K562 (cell line): ENCODE data around the gene CMTR1. TPM values are rescaled to one million over a fixed set of nuclear protein-coding genes. Genes with fewer than 3 reads are reported as not detected.

Source experiments
- ELF2 ChIP-seq: fragments of 250-450 bp; sonication (Bioruptor Pico); IDR thresholded peaks from 2 replicates; pipeline ENCODE4 v1.5.0; 2021; ENCODE audit warnings: mild to moderate bottlenecking
- ELF4 ChIP-seq: fragments of 450-650 bp; formaldehyde crosslinking; IDR thresholded peaks from 2 replicates; pipeline ENCODE4 v1.4.0; 2022; ENCODE audit warnings: missing genetic modification characterization
- FOXA3 ChIP-seq, 2 experiments: fragments of 450-650 bp in 1 of 2; sonication (generic) in 1 of 2; formaldehyde crosslinking; IDR thresholded peaks in 1 of 2; conservative IDR thresholded peaks in 1 of 2; 2 replicates each; pipeline versions ENCODE4 v1.4.0 to v1.8.0; 2020 to 2022; ENCODE audit warnings: mild to moderate bottlenecking in 2 of 2, missing genetic modification reagents in 1 of 2
- HEY1 ChIP-seq: fragments of 250-450 bp; sonication (Bioruptor Pico); IDR thresholded peaks from 2 replicates; pipeline ENCODE4 v1.5.0; 2020; ENCODE audit warnings: mild to moderate bottlenecking, moderate library complexity, borderline replicate concordance
- KDM5B ChIP-seq: fragments of 200-600 bp; sonication (generic); IDR thresholded peaks from 2 replicates; pipeline ENCODE4 v1.6.1; 2012; ENCODE audit warnings: low read depth, mild to moderate bottlenecking, moderate library complexity, low read length, control low read depth, inconsistent platforms; ENCODE audit not compliant: insufficient replicate concordance
- MED1 ChIP-seq: sonication (generic); formaldehyde crosslinking; IDR thresholded peaks from 2 replicates; pipeline ENCODE4 v1.8.1; 2023; ENCODE audit warnings: missing genetic modification reagents, borderline replicate concordance
- NR4A1 ChIP-seq, 2 experiments: fragments of 250-450 bp in 1 of 2; fragments of 450-650 bp in 1 of 2; sonication (Bioruptor Pico) in 1 of 2; IDR thresholded peaks; 2 replicates each; pipeline versions ENCODE4 v1.4.0 to v1.6.1; 2016 to 2020; ENCODE audit warnings: mild to moderate bottlenecking in 2 of 2, missing compliant biosample characterization in 1 of 2, missing genetic modification characterization in 1 of 2, moderate library complexity in 1 of 2
- SETDB1 ChIP-seq: IDR thresholded peaks from one replicate; pipeline ENCODE4 v1.6.1; 2012; ENCODE audit warnings: low read length, control low read depth, inconsistent platforms
- TARDBP ChIP-seq: fragments of 450-650 bp; IDR thresholded peaks from 2 replicates; pipeline ENCODE4 v1.6.1; 2016
- TRIM24 ChIP-seq, 2 experiments: fragments of 450-650 bp; IDR thresholded peaks; 2 replicates each; pipeline ENCODE4 v1.6.1; 2016
- ZEB2 ChIP-seq: fragments of 450-650 bp; IDR thresholded peaks from 2 replicates; pipeline ENCODE4 v1.6.1; 2016
- polyA plus RNA-seq, 8 experiments: library from polyadenylated mRNA; depleted of rRNA in 4 of 8; stranded (reverse) in 5 of 8; unstranded in 3 of 8; fragments of >200 nt; fragmentation: Nextera tagmentation in 2 of 8; fragmentation: Illumina TruSeq in 1 of 8; extraction: Ambion mirVana in 2 of 8; extraction: Trizol in 1 of 8; gene quantifications; 2 replicates each; pipeline versions ENCODE4 v1.2.1 to v1.2.3, GENCODE V29; 2011 to 2014; ENCODE audit warnings: inconsistent platforms in 1 of 8, missing spikeins in 1 of 8
- total RNA-seq, 7 experiments: library from RNA; depleted of rRNA in 6 of 7; stranded (reverse); fragments of >200 nt in 6 of 7; fragmentation: Illumina TruSeq in 2 of 7; extraction: Trizol in 2 of 7; gene quantifications; 2 replicates each; pipeline versions ENCODE4 v1.2.1 to v1.2.3, GENCODE V29; 2011 to 2021; ENCODE audit warnings: low replicate concordance in 1 of 7
- TF ChIP-seq, protein P1 (sequence below): fragments of 250-450 bp; sonication (Bioruptor Pico); IDR thresholded peaks from 2 replicates; pipeline ENCODE4 v1.8.0; 2022; ENCODE audit warnings: moderate library complexity, mild to moderate bottlenecking, inconsistent platforms
- TF ChIP-seq, protein P2 (sequence below): sonication (generic); formaldehyde crosslinking; IDR thresholded peaks from 2 replicates; pipeline ENCODE4 v1.9.0; 2022; ENCODE audit warnings: mild to moderate bottlenecking, missing genetic modification reagents
- TF ChIP-seq, protein P3 (sequence below): fragments of 450-650 bp; IDR thresholded peaks from 2 replicates; pipeline ENCODE4 v1.6.1; 2016; ENCODE audit warnings: low read depth
- TF ChIP-seq, protein P4 (sequence below): fragments of 450-650 bp; IDR thresholded peaks from 2 replicates; pipeline ENCODE4 v1.6.1; 2014; ENCODE audit warnings: low read depth, mild to moderate bottlenecking, moderate library complexity, borderline replicate concordance
- TF ChIP-seq, protein P5 (sequence below): fragments of 450-650 bp; conservative IDR thresholded peaks from 2 replicates; pipeline ENCODE4 v1.6.1; 2016; ENCODE audit warnings: missing genetic modification characterization, low read depth, mild to moderate bottlenecking, control low read depth, missing compliant biosample characterization

CMTR1 gene
- total and polyA plus RNA-seq, 9 of the 15 experiments (the other 6 are each of a cell fraction or from before 2014, with no cell fraction given), result 2.9 to 63.5 (median 49.5) TPM

DNA sequence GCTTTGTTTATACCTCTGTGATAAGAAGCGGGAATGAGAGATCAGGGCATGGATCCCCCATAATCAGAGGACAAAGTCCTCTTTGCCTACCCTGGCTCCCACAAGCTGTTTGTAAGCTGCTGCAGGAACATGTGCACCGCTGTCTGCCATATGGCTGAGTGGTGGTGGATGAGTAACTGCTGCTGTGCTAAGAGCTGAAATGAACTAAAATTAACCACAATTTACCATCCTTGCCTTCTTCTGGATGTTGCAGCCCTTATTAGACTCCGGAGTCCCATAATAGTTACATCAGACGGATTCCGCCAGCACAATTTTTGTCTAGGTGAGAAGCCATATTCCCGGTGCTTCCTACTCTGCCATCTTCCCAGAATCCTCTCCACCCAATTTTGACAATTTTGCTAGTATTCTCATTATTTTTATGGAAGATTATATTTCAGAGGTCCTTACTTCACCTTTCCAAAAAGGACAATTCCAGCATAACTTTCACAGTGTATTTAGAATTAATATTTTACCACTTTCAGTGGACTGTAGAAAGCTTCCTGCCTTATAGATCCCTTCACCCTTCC, 6.0 kb upstream of the CMTR1 start (continued):
- no peak for TF ChIP-seq NR4A1 (CRISPR knock-in tag; IDR thresholded peaks at IDR 0.05)
- TF ChIP-seq NR4A1 (tag; IDR thresholded peaks at IDR 0.05), result peak; percentile 95
- TF ChIP-seq FOXA3 (CRISPR knock-in tag; conservative IDR thresholded peaks at IDR 0.05 in 1 of 2, IDR thresholded peaks at IDR 0.05 in 1 of 2), result no peak
- TF ChIP-seq SETDB1, result no peak
- no peak for TF ChIP-seq ELF2 (CRISPR knock-in tag)
- no peak for TF ChIP-seq MED1 (CRISPR knock-in tag)
- TF ChIP-seq, protein P1, sequence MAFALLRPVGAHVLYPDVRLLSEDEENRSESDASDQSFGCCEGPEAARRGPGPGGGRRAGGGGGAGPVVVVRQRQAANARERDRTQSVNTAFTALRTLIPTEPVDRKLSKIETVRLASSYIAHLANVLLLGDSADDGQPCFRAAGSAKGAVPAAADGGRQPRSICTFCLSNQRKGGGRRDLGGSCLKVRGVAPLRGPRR (CRISPR knock-in tag), result no peak
- TF ChIP-seq, protein P2, sequence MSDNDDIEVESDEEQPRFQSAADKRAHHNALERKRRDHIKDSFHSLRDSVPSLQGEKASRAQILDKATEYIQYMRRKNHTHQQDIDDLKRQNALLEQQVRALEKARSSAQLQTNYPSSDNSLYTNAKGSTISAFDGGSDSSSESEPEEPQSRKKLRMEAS (CRISPR knock-in tag), result peak; percentile 71
- TF ChIP-seq TRIM24 (IDR thresholded peaks at IDR 0.05), result no peak; a peak in 1 of 4 replicates
- TF ChIP-seq, protein P3, sequence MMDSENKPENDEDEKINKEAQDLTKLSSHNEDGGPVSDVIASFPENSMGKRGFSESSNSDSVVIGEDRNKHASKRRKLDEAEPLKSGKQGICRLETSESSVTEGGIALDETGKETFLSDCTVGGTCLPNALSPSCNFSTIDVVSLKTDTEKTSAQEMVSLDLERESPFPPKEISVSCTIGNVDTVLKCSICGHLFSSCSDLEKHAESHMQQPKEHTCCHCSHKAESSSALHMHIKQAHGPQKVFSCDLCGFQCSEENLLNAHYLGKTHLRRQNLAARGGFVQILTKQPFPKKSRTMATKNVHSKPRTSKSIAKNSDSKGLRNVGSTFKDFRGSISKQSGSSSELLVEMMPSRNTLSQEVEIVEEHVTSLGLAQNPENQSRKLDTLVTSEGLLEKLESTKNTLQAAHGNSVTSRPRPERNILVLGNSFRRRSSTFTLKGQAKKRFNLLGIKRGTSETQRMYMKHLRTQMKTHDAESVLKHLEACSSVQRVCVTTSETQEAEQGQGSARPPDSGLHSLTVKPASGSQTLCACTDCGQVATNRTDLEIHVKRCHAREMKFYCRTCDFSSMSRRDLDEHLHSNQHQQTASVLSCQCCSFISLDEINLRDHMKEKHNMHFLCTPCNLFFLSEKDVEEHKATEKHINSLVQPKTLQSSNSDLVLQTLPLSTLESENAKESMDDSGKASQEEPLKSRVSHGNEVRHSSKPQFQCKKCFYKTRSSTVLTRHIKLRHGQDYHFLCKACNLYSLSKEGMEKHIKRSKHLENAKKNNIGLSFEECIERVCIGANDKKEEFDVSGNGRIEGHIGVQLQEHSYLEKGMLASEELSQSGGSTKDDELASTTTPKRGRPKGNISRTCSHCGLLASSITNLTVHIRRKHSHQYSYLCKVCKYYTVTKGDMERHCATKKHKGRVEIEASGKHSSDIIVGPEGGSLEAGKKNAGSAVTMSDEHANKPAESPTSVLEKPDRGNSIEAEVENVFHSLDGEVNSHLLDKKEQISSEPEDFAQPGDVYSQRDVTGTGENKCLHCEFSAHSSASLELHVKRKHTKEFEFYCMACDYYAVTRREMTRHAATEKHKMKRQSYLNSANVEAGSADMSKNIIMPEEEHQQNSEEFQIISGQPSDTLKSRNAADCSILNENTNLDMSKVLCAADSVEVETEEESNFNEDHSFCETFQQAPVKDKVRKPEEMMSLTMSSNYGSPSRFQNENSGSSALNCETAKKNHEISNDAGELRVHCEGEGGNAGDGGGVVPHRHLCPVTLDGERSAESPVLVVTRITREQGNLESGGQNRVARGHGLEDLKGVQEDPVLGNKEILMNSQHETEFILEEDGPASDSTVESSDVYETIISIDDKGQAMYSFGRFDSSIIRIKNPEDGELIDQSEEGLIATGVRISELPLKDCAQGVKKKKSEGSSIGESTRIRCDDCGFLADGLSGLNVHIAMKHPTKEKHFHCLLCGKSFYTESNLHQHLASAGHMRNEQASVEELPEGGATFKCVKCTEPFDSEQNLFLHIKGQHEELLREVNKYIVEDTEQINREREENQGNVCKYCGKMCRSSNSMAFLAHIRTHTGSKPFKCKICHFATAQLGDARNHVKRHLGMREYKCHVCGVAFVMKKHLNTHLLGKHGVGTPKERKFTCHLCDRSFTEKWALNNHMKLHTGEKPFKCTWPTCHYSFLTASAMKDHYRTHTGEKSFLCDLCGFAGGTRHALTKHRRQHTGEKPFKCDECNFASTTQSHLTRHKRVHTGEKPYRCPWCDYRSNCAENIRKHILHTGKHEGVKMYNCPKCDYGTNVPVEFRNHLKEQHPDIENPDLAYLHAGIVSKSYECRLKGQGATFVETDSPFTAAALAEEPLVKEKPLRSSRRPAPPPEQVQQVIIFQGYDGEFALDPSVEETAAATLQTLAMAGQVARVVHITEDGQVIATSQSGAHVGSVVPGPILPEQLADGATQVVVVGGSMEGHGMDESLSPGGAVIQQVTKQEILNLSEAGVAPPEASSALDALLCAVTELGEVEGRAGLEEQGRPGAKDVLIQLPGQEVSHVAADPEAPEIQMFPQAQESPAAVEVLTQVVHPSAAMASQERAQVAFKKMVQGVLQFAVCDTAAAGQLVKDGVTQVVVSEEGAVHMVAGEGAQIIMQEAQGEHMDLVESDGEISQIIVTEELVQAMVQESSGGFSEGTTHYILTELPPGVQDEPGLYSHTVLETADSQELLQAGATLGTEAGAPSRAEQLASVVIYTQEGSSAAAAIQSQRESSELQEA, result no peak
- no peak for TF ChIP-seq TARDBP
- TF ChIP-seq, protein P4, sequence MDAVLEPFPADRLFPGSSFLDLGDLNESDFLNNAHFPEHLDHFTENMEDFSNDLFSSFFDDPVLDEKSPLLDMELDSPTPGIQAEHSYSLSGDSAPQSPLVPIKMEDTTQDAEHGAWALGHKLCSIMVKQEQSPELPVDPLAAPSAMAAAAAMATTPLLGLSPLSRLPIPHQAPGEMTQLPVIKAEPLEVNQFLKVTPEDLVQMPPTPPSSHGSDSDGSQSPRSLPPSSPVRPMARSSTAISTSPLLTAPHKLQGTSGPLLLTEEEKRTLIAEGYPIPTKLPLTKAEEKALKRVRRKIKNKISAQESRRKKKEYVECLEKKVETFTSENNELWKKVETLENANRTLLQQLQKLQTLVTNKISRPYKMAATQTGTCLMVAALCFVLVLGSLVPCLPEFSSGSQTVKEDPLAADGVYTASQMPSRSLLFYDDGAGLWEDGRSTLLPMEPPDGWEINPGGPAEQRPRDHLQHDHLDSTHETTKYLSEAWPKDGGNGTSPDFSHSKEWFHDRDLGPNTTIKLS, result no peak
- TF ChIP-seq ZEB2, result no peak
- TF ChIP-seq, protein P5, sequence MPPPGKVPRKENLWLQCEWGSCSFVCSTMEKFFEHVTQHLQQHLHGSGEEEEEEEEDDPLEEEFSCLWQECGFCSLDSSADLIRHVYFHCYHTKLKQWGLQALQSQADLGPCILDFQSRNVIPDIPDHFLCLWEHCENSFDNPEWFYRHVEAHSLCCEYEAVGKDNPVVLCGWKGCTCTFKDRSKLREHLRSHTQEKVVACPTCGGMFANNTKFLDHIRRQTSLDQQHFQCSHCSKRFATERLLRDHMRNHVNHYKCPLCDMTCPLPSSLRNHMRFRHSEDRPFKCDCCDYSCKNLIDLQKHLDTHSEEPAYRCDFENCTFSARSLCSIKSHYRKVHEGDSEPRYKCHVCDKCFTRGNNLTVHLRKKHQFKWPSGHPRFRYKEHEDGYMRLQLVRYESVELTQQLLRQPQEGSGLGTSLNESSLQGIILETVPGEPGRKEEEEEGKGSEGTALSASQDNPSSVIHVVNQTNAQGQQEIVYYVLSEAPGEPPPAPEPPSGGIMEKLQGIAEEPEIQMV, result 0 out of 2 replicates have a peak, but pooled peaks have one; percentile 18
- TF ChIP-seq KDM5B, result no peak
- TF ChIP-seq ELF4 (CRISPR knock-in tag), result no peak
- TF ChIP-seq HEY1 (CRISPR knock-in tag), result no peak
